SH-SY5Y (cell line): ENCODE measurements around the gene CXCL3.

ENCODE experiments used
- GATA2 ChIP-seq: IDR thresholded peaks from 2 replicates; pipeline ENCODE4 v1.6.1; 2011; ENCODE audit warnings: mild to moderate bottlenecking, low read depth, low read length
- GATA3 ChIP-seq: IDR thresholded peaks from 2 replicates; pipeline ENCODE4 v1.6.1; 2011; ENCODE audit warnings: low read depth, mild to moderate bottlenecking, low read length, moderate library complexity

- TF ChIP-seq GATA3: no peak
- no peak for TF ChIP-seq GATA2
Measured at GRCh38 chr4:74038086-74038424, 434 bp downstream of the CXCL3 start.
